Stimulated activated naive CD8-positive, alpha-beta T cell treated with anti-CD3 and anti-CD28 coated beads, Interleukin-15, amount 100 ng/mL, for 72 hours (primary cell): Measurements from ENCODE around the gene FOXP1.
A peak's percentile ranks its signal among the peaks of the same experiment; 100 is the strongest.

Experiments
- ATAC-seq: fragments of 150-1000 bp; cut with Tn5 transposase; 2 replicates; pipeline ENCODE4 v1.10.0; 2021; ENCODE audit warnings: mild to moderate bottlenecking, moderate library complexity
- DNase-seq, 2 donors: peaks; one replicate each; pipeline ENCODE4 v3.0.0; 2021 to 2022
- H3K27ac Mint-ChIP-seq, 2 donors: one replicate each; pipeline ENCODE4 v1.8.0; 2022; ENCODE audit warnings: mild to moderate bottlenecking in 2 of 2, mixed read lengths in 2 of 2, moderate library complexity in 2 of 2
- H3K27me3 Mint-ChIP-seq: one replicate; pipeline ENCODE4 v1.8.0; 2022; ENCODE audit warnings: mixed read lengths
- H3K4me1 Mint-ChIP-seq: one replicate; pipeline ENCODE4 v1.8.0; 2022; ENCODE audit warnings: mild to moderate bottlenecking, mixed read lengths
- H3K4me3 Mint-ChIP-seq, 2 donors: one replicate each; pipeline ENCODE4 v1.8.0; 2022; ENCODE audit warnings: mild to moderate bottlenecking in 2 of 2, mixed read lengths in 2 of 2, moderate library complexity in 1 of 2
- H3K9me3 Mint-ChIP-seq, 2 donors: one replicate each; pipeline ENCODE4 v1.8.0; 2022; ENCODE audit warnings: mixed read lengths in 2 of 2

Gene FOXP1

DNA sequence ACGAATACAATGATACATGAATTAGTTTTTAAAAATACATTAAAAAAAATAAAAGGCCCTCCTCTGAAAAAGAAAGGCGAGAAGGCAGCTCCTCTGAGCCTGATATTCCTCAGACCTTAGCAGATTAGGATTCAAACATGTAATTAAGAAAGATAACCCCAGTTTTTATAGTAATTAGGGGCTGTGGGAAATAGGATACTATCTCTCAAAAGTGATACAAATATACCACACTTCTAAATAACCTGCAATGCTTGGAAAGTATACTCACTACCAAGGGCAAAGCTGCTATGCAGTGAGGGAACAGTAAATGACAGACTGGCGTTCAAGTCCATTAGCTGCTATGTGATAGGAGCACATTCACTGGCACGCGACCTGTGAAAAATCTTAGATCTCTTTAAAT lies 445.1 kb downstream of the FOXP1 start:
- Mint-ChIP-seq H3K27me3 (no peaks in the 10 kb centered on the region), H3K4me1 (peaks cover 91% of the 10 kb centered on the region), H3K9me3 (peaks cover 0 to 6% of the 10 kb centered on the region in 2 donors), H3K4me3 (no peak overlapping the region), H3K27ac (no peak overlapping the region)
- DNase-seq (no peak), ATAC-seq (no peak)

DNA sequence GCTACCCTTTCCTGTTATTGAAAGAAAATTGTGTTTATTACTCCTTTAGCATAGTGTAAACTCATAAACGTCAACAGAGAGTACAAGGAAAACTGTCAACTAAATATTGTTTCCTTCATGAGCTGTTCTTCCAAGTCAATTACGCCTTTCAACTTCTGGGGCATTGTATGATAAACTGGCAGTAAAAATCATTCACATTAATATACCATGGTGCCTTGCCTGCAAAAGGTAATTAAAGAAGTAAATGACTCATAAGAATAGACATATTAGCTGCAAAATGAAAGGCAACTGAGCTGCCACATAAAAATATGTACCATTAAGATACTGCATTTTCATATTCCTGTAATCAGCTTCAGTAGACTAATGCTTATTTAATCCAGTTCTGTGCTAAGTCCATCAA lies 447.3 kb downstream of the FOXP1 start:
- ATAC-seq (no peak), DNase-seq (no peak)
- no peak overlapping the region for H3K4me3 Mint-ChIP-seq
- no peaks in the 10 kb centered on the region for H3K27me3 Mint-ChIP-seq
- H3K9me3 Mint-ChIP-seq, result peaks cover 0 to 2% of the 10 kb centered on the region in 2 donors
- peaks cover 90% of the 10 kb centered on the region for H3K4me1 Mint-ChIP-seq
- no peak overlapping the region for H3K27ac Mint-ChIP-seq

- peak overlapping the region in 1 of 2 donors; percentile 49 for H3K4me3 Mint-ChIP-seq
- H3K4me1 Mint-ChIP-seq, result peaks cover 90% of the 10 kb centered on the region
- peak overlapping the region in 1 of 2 donors; percentile 63 for H3K27ac Mint-ChIP-seq
These were observed 448.0 kb downstream of the FOXP1 start for GRCh38 chr3:71135373-71136088.

DNA sequence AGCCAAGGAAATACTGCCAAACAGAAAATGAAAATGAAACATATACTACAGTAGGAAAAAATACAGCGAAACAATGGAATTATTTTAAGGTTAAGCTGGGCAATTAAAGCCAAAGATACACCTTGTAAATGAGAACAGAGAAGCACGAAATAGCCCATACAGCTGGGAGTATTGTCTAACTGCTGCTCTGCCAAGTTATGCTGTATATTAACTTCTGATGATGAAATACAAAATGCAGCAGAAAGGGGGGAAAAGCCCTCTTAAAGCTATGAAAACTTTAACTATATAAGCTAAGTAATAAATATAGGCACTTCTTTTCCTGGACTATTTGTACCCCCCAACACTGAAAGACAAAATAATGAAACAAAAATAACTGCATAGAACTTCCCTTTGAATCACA lies 449.0 kb downstream of the FOXP1 start:
- H3K4me3 Mint-ChIP-seq, result peak overlapping the region; percentile 49 to 70
- DNase-seq, result no peak
- no peak overlapping the region for H3K27ac Mint-ChIP-seq
- no peaks in the 10 kb centered on the region for H3K9me3 Mint-ChIP-seq
- H3K4me1 Mint-ChIP-seq, result peaks cover 86% of the 10 kb centered on the region
- H3K27me3 Mint-ChIP-seq, result no peaks in the 10 kb centered on the region
- ATAC-seq, result no peak

More at GRCh38 chr3:71135373-71136088, 448.0 kb downstream of the FOXP1 start:
- no peaks in the 10 kb centered on the region for H3K27me3 Mint-ChIP-seq
- ATAC-seq (no peak), DNase-seq (no peak)
- H3K9me3 Mint-ChIP-seq, result no peaks in the 10 kb centered on the region

DNA sequence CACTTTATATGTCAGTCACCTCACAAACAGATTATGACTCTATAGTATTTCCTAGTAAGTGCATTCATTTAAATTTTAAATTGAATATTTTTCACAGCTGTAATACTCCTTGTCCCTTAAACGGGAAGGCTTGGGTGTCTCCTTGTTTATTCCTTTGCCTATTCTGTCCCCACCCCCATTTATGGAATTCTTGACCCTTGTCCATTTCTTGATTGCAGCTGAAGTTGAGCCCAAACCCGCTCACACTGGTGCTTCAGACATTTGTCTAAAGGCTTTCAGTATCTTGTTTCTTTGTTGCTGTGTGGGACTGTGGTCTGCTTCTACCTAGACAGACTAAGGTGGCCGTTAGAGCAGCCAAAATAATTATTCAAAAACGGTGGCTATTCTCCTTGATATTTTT lies 449.7 kb downstream of the FOXP1 start:
- Mint-ChIP-seq H3K27ac (peak overlapping the region; percentile 79 to 99), H3K4me3 (peak overlapping the region; percentile 7 to 70), H3K9me3 (no peaks in the 10 kb centered on the region), H3K4me1 (peaks cover 80% of the 10 kb centered on the region), H3K27me3 (no peaks in the 10 kb centered on the region)
- ATAC-seq (no peak), DNase-seq (no peak)

- Mint-ChIP-seq H3K27me3 (no peaks in the 10 kb centered on the region), H3K4me3 (peak overlapping the region; percentile 30 to 52), H3K27ac (peak overlapping the region; percentile 35 to 99), H3K4me1 (peaks cover 75% of the 10 kb centered on the region), H3K9me3 (no peaks in the 10 kb centered on the region)
- DNase-seq, result no peak
- ATAC-seq, result no peak
These were observed 450.4 kb downstream of the FOXP1 start for GRCh38 chr3:71132995-71133730.

DNA sequence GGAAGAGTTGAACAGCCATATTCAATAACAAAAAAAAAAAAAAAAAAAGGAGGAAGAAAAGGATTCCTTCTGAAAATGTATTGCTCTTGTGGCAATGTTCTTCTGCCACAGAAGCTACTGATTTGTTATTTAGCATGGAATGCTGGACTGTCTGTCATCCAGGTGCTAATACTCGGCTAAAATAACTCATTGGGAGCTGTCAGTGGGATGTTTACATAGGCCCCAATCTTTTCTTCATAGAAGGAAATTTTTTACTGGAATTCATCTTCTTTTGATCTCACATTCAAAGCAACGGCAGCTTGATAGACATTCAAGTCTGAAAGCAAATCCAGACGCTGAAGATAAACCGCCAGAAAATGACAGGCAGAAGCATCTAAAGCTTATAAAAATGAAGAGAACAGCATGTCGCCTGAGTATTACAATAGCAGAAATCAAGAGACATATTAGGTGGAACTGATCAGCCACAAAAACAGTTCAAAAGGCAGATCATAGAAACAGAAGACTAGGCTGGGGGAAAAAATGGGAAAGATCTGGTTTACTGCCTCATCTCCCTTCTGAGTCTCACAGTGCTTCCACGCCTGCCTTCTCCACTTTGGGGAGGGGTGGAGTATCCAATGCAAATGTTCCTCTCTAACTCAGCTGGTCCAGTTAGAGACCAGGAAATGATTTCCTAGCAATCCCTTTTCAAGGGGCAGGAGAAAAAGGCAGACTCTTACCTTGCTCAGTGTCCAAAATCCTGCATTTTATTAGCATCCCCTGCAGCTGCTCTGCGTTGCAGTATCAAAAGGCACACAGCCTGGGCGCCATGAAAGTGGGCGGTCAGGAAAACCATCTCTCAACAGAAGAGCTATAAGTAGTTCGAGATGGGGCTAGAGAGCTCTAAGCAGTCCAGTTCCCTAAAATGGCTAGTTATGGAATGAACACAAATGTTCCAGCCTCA lies 451.9 kb downstream of the FOXP1 start:
- DNase-seq, result no peak
- no peak for ATAC-seq
- no peaks in the 10 kb centered on the region for H3K9me3 Mint-ChIP-seq
- peak overlapping the region; percentile 76 to 98 for H3K27ac Mint-ChIP-seq
- peaks cover 66% of the 10 kb centered on the region for H3K4me1 Mint-ChIP-seq
- no peaks in the 10 kb centered on the region for H3K27me3 Mint-ChIP-seq
- H3K4me3 Mint-ChIP-seq, result peak overlapping the region; percentile 81 to 91

- DNase-seq, result peak; percentile 56 to 77
- no peaks in the 10 kb centered on the region for H3K9me3 Mint-ChIP-seq
These were observed 452.8 kb downstream of the FOXP1 start for GRCh38 chr3:71130471-71131374.

GRCh38 chr3:71129611-71130431 lies 453.7 kb downstream of the FOXP1 start:
- Mint-ChIP-seq H3K4me1 (peaks cover 66% of the 10 kb centered on the region), H3K4me3 (peak overlapping the region; percentile 81 to 91), H3K9me3 (no peaks in the 10 kb centered on the region), H3K27me3 (no peaks in the 10 kb centered on the region), H3K27ac (peak overlapping the region; percentile 98)
- ATAC-seq (peak; percentile 22), DNase-seq (peak in 1 of 2 donors; percentile 24)

More at GRCh38 chr3:71130471-71131374, 452.8 kb downstream of the FOXP1 start:
- no peaks in the 10 kb centered on the region for H3K27me3 Mint-ChIP-seq
- peak overlapping the region; percentile 81 to 91 for H3K4me3 Mint-ChIP-seq
- peak; percentile 83 for ATAC-seq
- H3K27ac Mint-ChIP-seq, result peak overlapping the region; percentile 98
- H3K4me1 Mint-ChIP-seq, result peaks cover 66% of the 10 kb centered on the region

- no peak for DNase-seq
- Mint-ChIP-seq H3K27ac (peak overlapping the region; percentile 98), H3K27me3 (no peaks in the 10 kb centered on the region), H3K4me1 (peaks cover 65% of the 10 kb centered on the region), H3K4me3 (peak overlapping the region; percentile 81 to 91), H3K9me3 (no peaks in the 10 kb centered on the region)
- ATAC-seq, result no peak
These were observed 454.6 kb downstream of the FOXP1 start for GRCh38 chr3:71128961-71129360.

GRCh38 chr3:71127844-71128243 lies 455.7 kb downstream of the FOXP1 start:
- ATAC-seq (no peak), DNase-seq (no peak)
- Mint-ChIP-seq H3K4me1 (peaks cover 64% of the 10 kb centered on the region), H3K9me3 (no peaks in the 10 kb centered on the region), H3K4me3 (peak overlapping the region; percentile 81 to 91), H3K27me3 (no peaks in the 10 kb centered on the region), H3K27ac (peak overlapping the region; percentile 77 to 91)

DNA sequence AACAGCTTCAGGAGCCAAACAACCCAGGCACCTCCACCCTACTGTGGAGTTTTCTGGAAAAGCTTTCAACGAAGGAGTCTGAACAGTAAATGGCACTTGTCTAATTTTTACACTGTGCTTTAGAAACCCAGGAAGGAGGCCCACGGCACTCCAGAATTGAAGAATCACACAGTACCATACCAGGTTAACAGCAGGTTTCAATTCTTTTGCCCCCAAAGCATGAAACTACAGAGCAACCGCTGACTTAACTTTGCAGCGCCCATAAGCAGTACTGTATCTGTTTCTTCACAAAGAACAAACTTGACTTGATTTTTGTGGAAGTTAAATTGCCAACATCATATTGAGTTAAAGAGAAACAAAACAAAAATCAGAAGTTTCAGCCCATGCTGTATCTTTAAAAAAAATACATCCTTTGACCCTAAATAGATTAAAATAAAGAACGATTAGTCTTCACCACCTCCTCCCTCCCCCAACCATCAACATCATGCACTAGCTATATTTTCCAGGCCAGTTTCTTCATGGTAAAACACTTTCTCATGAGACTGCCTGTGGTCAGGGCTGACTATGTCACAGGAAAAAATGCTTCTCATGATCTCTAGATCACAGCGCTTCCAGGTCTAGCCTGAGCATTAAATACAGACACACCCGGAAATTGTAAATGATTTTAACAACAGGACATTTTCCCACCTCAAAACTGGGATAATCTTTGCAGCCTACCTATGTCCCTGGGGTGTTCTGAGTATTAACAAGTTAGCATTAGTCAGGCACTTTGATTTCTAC lies 456.3 kb downstream of the FOXP1 start:
- peak overlapping the region; percentile 84 to 91 for H3K27ac Mint-ChIP-seq
- H3K27me3 Mint-ChIP-seq, result no peaks in the 10 kb centered on the region
- DNase-seq, result peak in 1 of 2 donors; percentile 52
- ATAC-seq, result peak; percentile 77
- H3K9me3 Mint-ChIP-seq, result no peaks in the 10 kb centered on the region
- H3K4me1 Mint-ChIP-seq, result peaks cover 66% of the 10 kb centered on the region
- H3K4me3 Mint-ChIP-seq, result peak overlapping the region; percentile 81 to 91

DNA sequence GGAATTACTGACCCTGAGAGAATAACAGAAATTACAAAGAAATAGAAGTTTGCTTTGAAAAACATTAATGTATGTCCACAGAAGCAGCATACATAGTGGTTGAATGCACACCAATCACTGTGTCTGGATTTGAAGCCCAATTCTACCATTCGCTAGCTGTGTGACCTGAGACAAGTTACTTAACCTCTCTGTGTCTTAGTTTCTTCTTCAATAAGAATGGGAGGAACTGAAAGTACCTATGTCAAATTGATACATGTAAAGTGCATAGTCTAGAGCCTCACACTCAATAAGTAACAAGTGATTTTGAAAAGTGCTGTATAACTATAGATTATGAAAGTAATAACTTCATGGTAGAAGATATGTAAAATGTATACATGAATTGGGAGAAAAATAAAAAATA lies 457.8 kb downstream of the FOXP1 start:
- no peak for ATAC-seq

More for the DNA sequence above, 457.8 kb downstream of the FOXP1 start:
- Mint-ChIP-seq H3K9me3 (no peaks in the 10 kb centered on the region), H3K4me1 (peaks cover 66% of the 10 kb centered on the region), H3K4me3 (peak overlapping the region; percentile 39 to 80), H3K27ac (no peak overlapping the region), H3K27me3 (no peaks in the 10 kb centered on the region)
- DNase-seq, result no peak
